ENCODE results near the gene CDC14B. TPM values are rescaled to one million over a fixed set of nuclear protein-coding genes. Genes with fewer than 3 reads are reported as not detected.

The CDC14B gene
- total RNA-seq, 1 donor from 2014 or later: 18.6 TPM

DNA sequence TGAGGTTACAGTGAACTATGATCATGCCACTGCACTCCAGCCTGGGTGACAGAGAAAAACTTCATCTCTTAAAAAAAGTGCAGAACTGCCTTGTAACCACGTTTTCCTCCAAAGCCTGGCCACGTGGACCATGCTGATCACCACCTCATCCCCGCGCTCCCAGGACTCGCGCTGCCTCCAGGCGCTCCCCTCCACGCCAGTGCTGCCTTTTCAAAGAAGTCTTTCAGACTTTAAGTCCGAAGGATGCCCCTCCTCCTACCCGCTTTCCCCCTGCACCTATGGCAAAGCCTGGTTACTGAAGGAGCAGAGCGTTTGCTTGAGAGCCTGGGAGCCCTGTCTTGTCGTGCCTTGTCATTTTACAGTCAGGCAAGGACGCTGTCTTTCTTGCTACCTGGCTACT, 125.9 kb downstream of the CDC14B start:
- H3K9me3 Mint-ChIP-seq (ENCODE audit: unreplicated experiment): no peaks in the 10 kb centered on the region
- H3K27me3 Mint-ChIP-seq (ENCODE audit: unreplicated experiment): no peaks in the 10 kb centered on the region
- no peak for DNase-seq (ENCODE audit: extremely low spot score, unreplicated experiment)
- H3K36me3 Mint-ChIP-seq (ENCODE audit: unreplicated experiment): peaks cover 24% of the 10 kb centered on the region
- peaks cover 2% of the 10 kb centered on the region for H3K4me1 Mint-ChIP-seq (ENCODE audit: unreplicated experiment)
- H3K27ac Mint-ChIP-seq (ENCODE audit: unreplicated experiment): peak overlapping the region; percentile 23
- no peak overlapping the region for H3K4me3 Mint-ChIP-seq (ENCODE audit: unreplicated experiment)
- TF ChIP-seq, protein P1, sequence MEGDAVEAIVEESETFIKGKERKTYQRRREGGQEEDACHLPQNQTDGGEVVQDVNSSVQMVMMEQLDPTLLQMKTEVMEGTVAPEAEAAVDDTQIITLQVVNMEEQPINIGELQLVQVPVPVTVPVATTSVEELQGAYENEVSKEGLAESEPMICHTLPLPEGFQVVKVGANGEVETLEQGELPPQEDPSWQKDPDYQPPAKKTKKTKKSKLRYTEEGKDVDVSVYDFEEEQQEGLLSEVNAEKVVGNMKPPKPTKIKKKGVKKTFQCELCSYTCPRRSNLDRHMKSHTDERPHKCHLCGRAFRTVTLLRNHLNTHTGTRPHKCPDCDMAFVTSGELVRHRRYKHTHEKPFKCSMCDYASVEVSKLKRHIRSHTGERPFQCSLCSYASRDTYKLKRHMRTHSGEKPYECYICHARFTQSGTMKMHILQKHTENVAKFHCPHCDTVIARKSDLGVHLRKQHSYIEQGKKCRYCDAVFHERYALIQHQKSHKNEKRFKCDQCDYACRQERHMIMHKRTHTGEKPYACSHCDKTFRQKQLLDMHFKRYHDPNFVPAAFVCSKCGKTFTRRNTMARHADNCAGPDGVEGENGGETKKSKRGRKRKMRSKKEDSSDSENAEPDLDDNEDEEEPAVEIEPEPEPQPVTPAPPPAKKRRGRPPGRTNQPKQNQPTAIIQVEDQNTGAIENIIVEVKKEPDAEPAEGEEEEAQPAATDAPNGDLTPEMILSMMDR (IDR thresholded peaks at IDR 0.05): no peak

DNA sequence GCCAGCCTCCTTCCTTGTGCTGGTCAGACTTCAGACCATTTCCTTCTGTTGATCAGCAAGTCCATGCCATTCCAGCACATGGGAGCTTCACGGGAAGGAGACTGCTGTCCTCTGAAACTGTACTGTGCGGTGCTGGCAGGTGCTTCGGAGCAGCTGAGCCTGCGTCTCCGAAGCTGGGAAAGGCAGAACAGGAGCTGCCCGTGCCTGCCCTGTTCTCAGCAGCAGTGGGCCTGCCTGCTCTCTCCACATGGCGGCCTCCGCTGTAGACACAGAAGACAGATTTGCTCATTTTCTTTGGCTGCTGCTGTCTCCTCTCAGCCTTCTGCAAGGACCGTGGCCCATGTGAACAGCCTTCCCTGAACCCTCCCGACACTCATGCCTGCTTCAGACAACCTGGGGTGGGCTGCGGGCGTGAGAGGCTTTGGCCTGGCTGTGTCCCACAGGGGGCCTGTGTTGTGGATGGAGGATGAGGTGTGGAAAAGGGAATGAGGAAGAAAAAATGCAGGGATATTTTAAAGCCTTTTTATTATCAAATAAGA, 126.6 kb downstream of the CDC14B start:
- H3K9me3 Mint-ChIP-seq (ENCODE audit: unreplicated experiment): no peaks in the 10 kb centered on the region
- DNase-seq (ENCODE audit: extremely low spot score, unreplicated experiment): no peak
- no peaks in the 10 kb centered on the region for H3K27me3 Mint-ChIP-seq (ENCODE audit: unreplicated experiment)
- TF ChIP-seq, protein P1 (IDR thresholded peaks at IDR 0.05): no peak
- H3K27ac Mint-ChIP-seq (ENCODE audit: unreplicated experiment): no peak overlapping the region
- H3K4me3 Mint-ChIP-seq (ENCODE audit: unreplicated experiment): no peak overlapping the region
- peaks cover 27% of the 10 kb centered on the region for H3K36me3 Mint-ChIP-seq (ENCODE audit: unreplicated experiment)
- H3K4me1 Mint-ChIP-seq (ENCODE audit: unreplicated experiment): peaks cover 5% of the 10 kb centered on the region

DNA sequence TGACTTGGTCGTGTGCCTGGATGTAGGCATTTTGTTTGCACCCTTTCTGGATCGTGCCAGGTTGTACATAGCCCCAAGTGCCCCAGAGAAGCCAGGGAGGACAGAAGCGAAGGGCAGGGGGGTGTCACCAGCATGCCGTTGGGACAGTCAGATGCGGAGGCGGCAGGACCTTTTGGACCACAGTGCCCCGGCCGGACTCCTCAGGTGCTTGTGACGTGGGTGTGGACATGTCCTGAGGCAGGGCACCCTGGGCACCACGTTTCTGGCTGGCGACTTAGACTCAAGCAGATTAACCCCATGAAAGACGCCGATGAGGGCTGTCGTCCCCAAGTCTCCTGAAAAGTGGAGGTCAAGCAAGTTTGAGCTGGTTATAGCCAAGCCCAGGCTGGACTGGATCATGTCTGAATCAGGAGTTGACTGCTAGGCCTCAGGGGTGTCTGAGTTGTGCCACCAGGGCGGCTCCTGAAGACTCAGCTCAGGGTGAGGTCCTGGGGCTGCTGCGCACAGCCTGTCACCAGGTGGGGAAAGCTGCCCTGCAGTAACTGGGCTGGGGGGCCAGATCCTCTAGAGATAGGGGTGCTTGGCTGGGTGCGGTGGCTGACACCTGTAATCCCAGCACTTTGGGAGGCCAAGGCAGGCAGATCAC, 127.6 kb downstream of the CDC14B start:
- H3K4me3 Mint-ChIP-seq (ENCODE audit: unreplicated experiment): no peak overlapping the region

DNA sequence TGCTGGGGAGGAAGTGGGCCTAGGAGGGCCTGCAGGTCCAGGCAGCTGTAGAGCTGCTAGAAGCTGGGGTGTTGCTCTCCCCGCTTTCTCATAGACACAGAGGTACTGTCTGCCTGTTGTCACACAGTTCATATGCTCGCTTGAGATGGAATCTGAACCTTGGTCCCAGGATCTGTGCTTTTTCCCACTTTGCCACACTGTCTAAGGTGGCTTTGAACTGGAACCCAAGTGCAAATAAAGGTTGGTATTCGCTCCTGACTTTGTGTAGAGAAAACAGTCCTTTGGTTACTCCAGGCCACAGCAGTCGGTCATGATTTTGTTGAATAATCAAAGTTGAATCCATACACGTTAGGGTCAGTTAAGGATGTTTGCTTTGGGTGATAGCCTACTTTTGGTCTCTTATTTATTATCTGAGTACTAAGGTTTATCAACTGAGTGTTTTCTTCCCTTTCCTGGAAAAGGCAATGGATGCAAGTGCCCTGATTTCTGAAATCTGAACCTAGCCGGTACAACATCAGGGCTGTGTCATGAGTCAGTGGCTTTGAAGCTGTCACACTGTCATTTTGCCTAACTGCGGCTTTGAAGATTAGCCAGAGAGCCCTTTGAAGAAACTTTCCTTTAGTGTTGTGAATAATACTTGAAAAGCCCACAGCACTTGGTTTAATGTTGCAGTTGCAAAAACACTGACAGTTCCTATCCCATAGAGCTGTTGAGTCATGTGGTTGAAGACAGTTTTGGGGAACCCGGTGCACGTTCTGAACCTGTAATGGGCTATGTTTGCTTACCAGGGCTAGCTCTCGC, 128.4 kb downstream of the CDC14B start:
- Mint-ChIP-seq H3K9me3 (ENCODE audit: unreplicated experiment) (no peaks in the 10 kb centered on the region), H3K4me3 (ENCODE audit: unreplicated experiment) (no peak overlapping the region), H3K36me3 (ENCODE audit: unreplicated experiment) (peaks cover 30% of the 10 kb centered on the region), H3K27me3 (ENCODE audit: unreplicated experiment) (no peaks in the 10 kb centered on the region), H3K4me1 (ENCODE audit: unreplicated experiment) (peaks cover 22% of the 10 kb centered on the region), H3K27ac (ENCODE audit: unreplicated experiment) (no peak overlapping the region)
- TF ChIP-seq, protein P1 (IDR thresholded peaks at IDR 0.05): no peak
- DNase-seq (ENCODE audit: extremely low spot score, unreplicated experiment): no peak

More for the DNA sequence above, 127.6 kb downstream of the CDC14B start:
- H3K4me1 Mint-ChIP-seq (ENCODE audit: unreplicated experiment): peaks cover 15% of the 10 kb centered on the region
- no peaks in the 10 kb centered on the region for H3K27me3 Mint-ChIP-seq (ENCODE audit: unreplicated experiment)
- H3K9me3 Mint-ChIP-seq (ENCODE audit: unreplicated experiment): no peaks in the 10 kb centered on the region
- H3K36me3 Mint-ChIP-seq (ENCODE audit: unreplicated experiment): peaks cover 30% of the 10 kb centered on the region
- DNase-seq (ENCODE audit: extremely low spot score, unreplicated experiment): no peak
- no peak overlapping the region for H3K27ac Mint-ChIP-seq (ENCODE audit: unreplicated experiment)
- TF ChIP-seq, protein P1 (IDR thresholded peaks at IDR 0.05): no peak

DNA sequence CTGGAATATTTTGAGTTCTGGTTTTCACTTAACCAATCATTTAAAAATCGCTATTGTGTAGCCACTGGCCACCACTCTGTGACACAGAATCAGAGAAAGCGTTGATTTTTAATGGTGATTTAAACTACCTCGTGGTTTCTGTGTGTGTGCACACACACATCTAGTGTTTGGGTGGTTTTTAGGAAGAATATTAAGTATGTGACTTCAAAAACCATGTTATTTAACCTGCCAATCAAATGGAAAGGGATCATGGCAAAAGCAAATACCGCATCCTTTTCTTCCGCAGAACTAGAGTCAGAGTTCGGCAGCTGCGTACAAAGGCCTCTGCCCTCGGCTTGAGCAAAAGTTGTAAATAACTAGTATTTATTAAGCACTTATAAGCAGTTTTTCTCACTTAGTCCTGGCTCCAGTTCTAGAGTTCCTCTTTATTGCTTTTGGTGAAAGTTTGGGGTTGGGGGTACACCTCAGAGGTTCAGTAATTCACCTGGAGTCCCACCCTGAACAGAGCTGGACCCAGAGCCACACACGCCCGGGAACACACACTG, 129.0 kb downstream of the CDC14B start:
- Mint-ChIP-seq H3K4me3 (ENCODE audit: unreplicated experiment) (no peak overlapping the region), H3K9me3 (ENCODE audit: unreplicated experiment) (no peaks in the 10 kb centered on the region), H3K4me1 (ENCODE audit: unreplicated experiment) (peaks cover 29% of the 10 kb centered on the region), H3K27me3 (ENCODE audit: unreplicated experiment) (no peaks in the 10 kb centered on the region), H3K36me3 (ENCODE audit: unreplicated experiment) (peaks cover 30% of the 10 kb centered on the region), H3K27ac (ENCODE audit: unreplicated experiment) (no peak overlapping the region)
- TF ChIP-seq, protein P1 (IDR thresholded peaks at IDR 0.05): no peak
- no peak for DNase-seq (ENCODE audit: extremely low spot score, unreplicated experiment)

Data from osteocyte (in vitro differentiated cells).